ENCODE results near the gene CSRNP3.

DNA sequence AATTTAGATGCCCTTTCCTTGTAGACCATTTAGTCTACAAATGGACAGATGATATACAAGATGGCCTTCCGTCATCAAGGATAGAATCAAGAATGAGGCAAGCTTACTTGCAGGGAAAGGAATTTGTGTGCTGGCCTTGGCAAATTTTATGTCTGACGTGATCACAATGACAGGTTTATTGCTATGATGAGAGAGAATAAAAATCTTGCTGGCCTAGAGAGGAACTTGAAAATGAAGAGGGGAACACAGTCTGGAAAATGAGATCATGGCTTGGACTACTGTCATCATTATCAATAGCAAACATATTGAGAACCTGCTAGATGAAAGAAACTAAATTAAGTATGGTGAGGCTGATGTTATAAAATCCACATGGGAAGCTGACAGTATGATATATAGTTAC lies 66.0 kb downstream of the CSRNP3 start:
- TF ChIP-seq, protein P1, sequence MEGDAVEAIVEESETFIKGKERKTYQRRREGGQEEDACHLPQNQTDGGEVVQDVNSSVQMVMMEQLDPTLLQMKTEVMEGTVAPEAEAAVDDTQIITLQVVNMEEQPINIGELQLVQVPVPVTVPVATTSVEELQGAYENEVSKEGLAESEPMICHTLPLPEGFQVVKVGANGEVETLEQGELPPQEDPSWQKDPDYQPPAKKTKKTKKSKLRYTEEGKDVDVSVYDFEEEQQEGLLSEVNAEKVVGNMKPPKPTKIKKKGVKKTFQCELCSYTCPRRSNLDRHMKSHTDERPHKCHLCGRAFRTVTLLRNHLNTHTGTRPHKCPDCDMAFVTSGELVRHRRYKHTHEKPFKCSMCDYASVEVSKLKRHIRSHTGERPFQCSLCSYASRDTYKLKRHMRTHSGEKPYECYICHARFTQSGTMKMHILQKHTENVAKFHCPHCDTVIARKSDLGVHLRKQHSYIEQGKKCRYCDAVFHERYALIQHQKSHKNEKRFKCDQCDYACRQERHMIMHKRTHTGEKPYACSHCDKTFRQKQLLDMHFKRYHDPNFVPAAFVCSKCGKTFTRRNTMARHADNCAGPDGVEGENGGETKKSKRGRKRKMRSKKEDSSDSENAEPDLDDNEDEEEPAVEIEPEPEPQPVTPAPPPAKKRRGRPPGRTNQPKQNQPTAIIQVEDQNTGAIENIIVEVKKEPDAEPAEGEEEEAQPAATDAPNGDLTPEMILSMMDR (conservative IDR thresholded peaks at IDR 0.05; ENCODE audit: low read depth, low read length) = no peak
- TF ChIP-seq EZH2 (IDR thresholded peaks at IDR 0.05; ENCODE audit: borderline replicate concordance, low read depth, low read length, poor library complexity, severe bottlenecking) = no peak
